HepG2 (cell line): Measurements from ENCODE around the gene EREG.

ENCODE experiments used
- CBFB ChIP-seq: sonication (generic); formaldehyde crosslinking; IDR thresholded peaks from 2 replicates; pipeline ENCODE4 v1.4.0; 2020; ENCODE audit warnings: missing genetic modification reagents
- EHMT2 ChIP-seq: fragments of 200-600 bp; sonication (generic); IDR thresholded peaks from 2 replicates; pipeline ENCODE4 v1.7.0; 2017; ENCODE audit warnings: antibody characterized with exemption, low read depth, low read length, borderline replicate concordance
- GABPA ChIP-seq, 2 experiments: IDR thresholded peaks; 2 replicates each; pipeline ENCODE4 v1.6.1; 2011 to 2016; ENCODE audit warnings: low read depth in 2 of 2, low read length in 1 of 2, missing biosample characterization in 1 of 2, missing genetic modification characterization in 1 of 2
- ZFP36 ChIP-seq: fragments of 150-350 bp; IDR thresholded peaks from 2 replicates; pipeline ENCODE4 v1.6.1; 2018; ENCODE audit warnings: borderline replicate concordance, low read length, low read depth; ENCODE audit not compliant: partially characterized antibody
- ZNF224 ChIP-seq: sonication (generic); formaldehyde crosslinking; IDR thresholded peaks from 2 replicates; pipeline ENCODE4 v1.5.0; 2020; ENCODE audit warnings: mild to moderate bottlenecking, missing genetic modification reagents

DNA sequence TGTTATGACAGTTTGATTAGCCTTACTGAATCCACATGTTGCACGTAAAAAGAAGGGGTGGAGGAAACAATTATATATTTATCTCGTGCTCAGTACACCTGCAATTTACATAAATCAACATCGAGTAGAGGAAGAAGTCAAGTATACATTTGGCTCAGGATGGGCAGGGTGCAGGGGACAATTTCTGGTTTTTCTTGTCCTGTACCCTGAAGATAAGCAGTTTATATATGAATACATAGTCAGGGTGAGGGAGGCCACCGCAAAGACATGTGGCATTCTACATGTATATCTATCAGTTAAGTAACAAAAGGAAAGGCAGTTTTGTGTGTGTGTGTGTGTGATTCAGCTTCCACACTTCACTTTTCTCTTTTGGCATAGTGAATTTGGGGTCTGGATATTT, 11.1 kb upstream of the EREG start:
- TF ChIP-seq ZFP36 (no peak), EHMT2 (no peak), ZNF224 (CRISPR knock-in tag) (no peak), GABPA (IDR thresholded peaks at IDR 0.05; ENCODE audit: low read depth, low read length) (no peak), GABPA (CRISPR knock-in tag; IDR thresholded peaks at IDR 0.05; ENCODE audit: low read depth) (no peak), CBFB (CRISPR knock-in tag) (no peak)
